Panc1 (cell line): ENCODE data around the gene NLRP6. TPM values are rescaled to one million over a fixed set of nuclear protein-coding genes. Genes with fewer than 3 reads are reported as not detected.
A peak's percentile ranks its signal among the peaks of the same experiment; 100 is the strongest.

Source experiments
- ATAC-seq: fragments of 200-7000 bp; cut with Tn5 transposase; 2 replicates; pipeline ENCODE4 v1.9.1; 2020; ENCODE audit warnings: mild to moderate bottlenecking, moderate library complexity
- BruUV-seq: library from RNA; stranded (reverse); fragments of 400-500 nt; replicated peaks from 2 replicates; lab custom pipeline; 2021; lab: Mats Ljungman, UMichigan
- CTCF ChIA-PET: fragments of 300-600 bp; sonication (Branson Sonifier 250); formaldehyde crosslinking; loops from one replicate; lab custom pipeline; 2022; ENCODE audit warnings: antibody characterized with exemption; lab: Charles Lee
- POLR2A ChIA-PET: fragments of 300-600 bp; sonication (Branson Sonifier 250); formaldehyde crosslinking; loops from one replicate; lab custom pipeline; 2022; ENCODE audit warnings: antibody characterized with exemption; lab: Charles Lee
- DNase-seq: peaks from one replicate; pipeline ENCODE4 v3.0.0-alpha.2; 2010; ENCODE audit warnings: low read depth, low spot score
- H3K27ac ChIP-seq: 2 replicates; pipeline ENCODE4 v1.5.1; 2011; ENCODE audit warnings: mild to moderate bottlenecking, low read length, inconsistent platforms
- H3K27me3 ChIP-seq: fragments of 200-500 bp; sonication (Bioruptor generic); 2 replicates; pipeline ENCODE4 v1.6.0; 2014; ENCODE audit warnings: low read length, inconsistent platforms; ENCODE audit not compliant: control insufficient read depth, insufficient read depth
- H3K36me3 ChIP-seq: fragments of 200-500 bp; sonication (Bioruptor generic); 2 replicates; pipeline ENCODE4 v1.5.1; 2014; ENCODE audit warnings: inconsistent platforms, mild to moderate bottlenecking, low read length, moderate library complexity; ENCODE audit not compliant: control insufficient read depth, insufficient read depth
- H3K4me1 ChIP-seq: 2 replicates; pipeline ENCODE4 v1.5.1; 2011; ENCODE audit warnings: inconsistent platforms, mild to moderate bottlenecking, low read length, moderate library complexity; ENCODE audit not compliant: control insufficient read depth, insufficient read depth
- H3K4me3 ChIP-seq, 2 experiments: 2 replicates each; pipeline ENCODE4 v1.5.1; 2011 to 2012; ENCODE audit warnings: low read depth in 2 of 2, low read length in 2 of 2, mild to moderate bottlenecking in 2 of 2, inconsistent platforms in 1 of 2, moderate library complexity in 1 of 2
- H3K9me3 ChIP-seq: fragments of 200-500 bp; sonication (Bioruptor generic); 2 replicates; pipeline ENCODE4 v1.5.1; 2014; ENCODE audit warnings: low read depth, mild to moderate bottlenecking, inconsistent platforms, low read length, moderate library complexity; ENCODE audit not compliant: control insufficient read depth, insufficient read depth
- CTCF ChIP-seq: fragments of 450-650 bp; IDR thresholded peaks from 2 replicates; pipeline ENCODE4 v1.5.1; 2017; ENCODE audit warnings: mild to moderate bottlenecking
- POLR2AphosphoS5 ChIP-seq: IDR thresholded peaks from 2 replicates; pipeline ENCODE4 v1.6.1; 2012; ENCODE audit warnings: mild to moderate bottlenecking, low read depth, low read length, moderate library complexity
- SIN3A ChIP-seq: IDR thresholded peaks from 2 replicates; pipeline ENCODE4 v1.6.1; 2012; ENCODE audit warnings: low read depth, mild to moderate bottlenecking, low read length, moderate library complexity, borderline replicate concordance; ENCODE audit not compliant: insufficient read depth
- TCF7L2 ChIP-seq: IDR thresholded peaks from 2 replicates; pipeline ENCODE4 v1.6.1; 2011; ENCODE audit warnings: mild to moderate bottlenecking, low read depth, low read length, inconsistent platforms
- in situ Hi-C: cut with HindIII; loops from 2 replicates; pipeline ENCODE4 v1.10.0; 2016; ENCODE audit warnings: low sequenced_read_pairs, low pct_unique_long_range_greater_than_20kb
- intact Hi-C: fragments of 100-400 bp; cut with micrococcal nuclease; formaldehyde crosslinking; loops from one replicate; pipeline ENCODE4 v1.10.0; 2022; ENCODE audit not compliant: unreplicated experiment
- total RNA-seq: library from RNA; stranded (reverse); gene quantifications from one replicate; pipeline ENCODE4 v1.2.1, GENCODE V29; 2021; ENCODE audit not compliant: unreplicated experiment
- TF ChIP-seq, protein P1 (sequence below), 2 experiments: IDR thresholded peaks; 2 replicates each; pipeline ENCODE4 v1.6.1; 2011 to 2012; ENCODE audit warnings: low read depth in 2 of 2, control low read depth in 1 of 2, low read length in 1 of 2, mild to moderate bottlenecking in 1 of 2, moderate library complexity in 1 of 2; ENCODE audit not compliant: insufficient read depth in 1 of 2

NLRP6 gene
- total RNA-seq, 1 experiment from 2014 or later, result 0.59 TPM

DNA sequence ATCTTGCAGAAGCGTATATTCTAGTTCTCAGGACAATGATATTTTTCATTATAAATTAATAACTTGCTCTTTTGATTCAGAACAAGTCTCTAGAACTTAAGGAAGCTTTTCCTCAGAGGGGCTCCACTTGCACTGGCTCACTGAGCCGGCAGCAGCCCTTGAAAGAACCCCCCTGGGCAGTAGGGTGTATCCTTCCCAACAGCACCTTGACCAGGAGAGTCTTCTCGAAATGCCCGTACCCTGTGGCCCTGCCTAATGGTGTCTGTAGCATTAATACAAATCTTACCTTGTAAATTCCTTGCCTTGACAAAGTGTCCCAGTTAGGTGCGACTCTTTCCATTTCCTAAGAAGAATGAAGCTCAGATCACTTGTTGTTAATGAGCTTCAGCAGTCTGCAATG, 27.9 kb upstream of the NLRP6 start:
- no peaks in the 10 kb centered on the region for H3K27me3 ChIP-seq
- ATAC-seq (no peak), DNase-seq (no peak)
- H3K27ac ChIP-seq, result no peak overlapping the region
- ChIA-PET POLR2A (interaction anchor here (0.6 to 1.0 kb wide), 3 partner anchors 8 to 17 kb away, joined by 3 read pairs; no protein-coding TSS in a partner anchor), CTCF (interaction anchor here (0.6 to 1.6 kb wide), 7 partner anchors 9 to 112 kb away, joined by 3 to 6 read pairs (median 5); partner anchors contain the start of genes BET1L, PSMD13 and RIC8A)
- intact Hi-C loops (no loop called here), in situ Hi-C loops (no loop called here)
- no peaks in the 10 kb centered on the region for H3K4me1 ChIP-seq
- peaks cover 47% of the 10 kb centered on the region for H3K36me3 ChIP-seq
- TF ChIP-seq, protein P1, sequence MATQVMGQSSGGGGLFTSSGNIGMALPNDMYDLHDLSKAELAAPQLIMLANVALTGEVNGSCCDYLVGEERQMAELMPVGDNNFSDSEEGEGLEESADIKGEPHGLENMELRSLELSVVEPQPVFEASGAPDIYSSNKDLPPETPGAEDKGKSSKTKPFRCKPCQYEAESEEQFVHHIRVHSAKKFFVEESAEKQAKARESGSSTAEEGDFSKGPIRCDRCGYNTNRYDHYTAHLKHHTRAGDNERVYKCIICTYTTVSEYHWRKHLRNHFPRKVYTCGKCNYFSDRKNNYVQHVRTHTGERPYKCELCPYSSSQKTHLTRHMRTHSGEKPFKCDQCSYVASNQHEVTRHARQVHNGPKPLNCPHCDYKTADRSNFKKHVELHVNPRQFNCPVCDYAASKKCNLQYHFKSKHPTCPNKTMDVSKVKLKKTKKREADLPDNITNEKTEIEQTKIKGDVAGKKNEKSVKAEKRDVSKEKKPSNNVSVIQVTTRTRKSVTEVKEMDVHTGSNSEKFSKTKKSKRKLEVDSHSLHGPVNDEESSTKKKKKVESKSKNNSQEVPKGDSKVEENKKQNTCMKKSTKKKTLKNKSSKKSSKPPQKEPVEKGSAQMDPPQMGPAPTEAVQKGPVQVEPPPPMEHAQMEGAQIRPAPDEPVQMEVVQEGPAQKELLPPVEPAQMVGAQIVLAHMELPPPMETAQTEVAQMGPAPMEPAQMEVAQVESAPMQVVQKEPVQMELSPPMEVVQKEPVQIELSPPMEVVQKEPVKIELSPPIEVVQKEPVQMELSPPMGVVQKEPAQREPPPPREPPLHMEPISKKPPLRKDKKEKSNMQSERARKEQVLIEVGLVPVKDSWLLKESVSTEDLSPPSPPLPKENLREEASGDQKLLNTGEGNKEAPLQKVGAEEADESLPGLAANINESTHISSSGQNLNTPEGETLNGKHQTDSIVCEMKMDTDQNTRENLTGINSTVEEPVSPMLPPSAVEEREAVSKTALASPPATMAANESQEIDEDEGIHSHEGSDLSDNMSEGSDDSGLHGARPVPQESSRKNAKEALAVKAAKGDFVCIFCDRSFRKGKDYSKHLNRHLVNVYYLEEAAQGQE (IDR thresholded peaks at IDR 0.05; ENCODE audit: insufficient read depth in 1 of 2, low read depth in 2 of 2, low read length in 1 of 2), result no peak
- no peak for TF ChIP-seq TCF7L2
- TF ChIP-seq SIN3A, result no peak
- TF ChIP-seq POLR2AphosphoS5, result no peak
- TF ChIP-seq CTCF, result no peak
- no TSS peak for BruUV-seq
- H3K4me3 ChIP-seq, result no peak overlapping the region
- no peaks in the 10 kb centered on the region for H3K9me3 ChIP-seq

DNA sequence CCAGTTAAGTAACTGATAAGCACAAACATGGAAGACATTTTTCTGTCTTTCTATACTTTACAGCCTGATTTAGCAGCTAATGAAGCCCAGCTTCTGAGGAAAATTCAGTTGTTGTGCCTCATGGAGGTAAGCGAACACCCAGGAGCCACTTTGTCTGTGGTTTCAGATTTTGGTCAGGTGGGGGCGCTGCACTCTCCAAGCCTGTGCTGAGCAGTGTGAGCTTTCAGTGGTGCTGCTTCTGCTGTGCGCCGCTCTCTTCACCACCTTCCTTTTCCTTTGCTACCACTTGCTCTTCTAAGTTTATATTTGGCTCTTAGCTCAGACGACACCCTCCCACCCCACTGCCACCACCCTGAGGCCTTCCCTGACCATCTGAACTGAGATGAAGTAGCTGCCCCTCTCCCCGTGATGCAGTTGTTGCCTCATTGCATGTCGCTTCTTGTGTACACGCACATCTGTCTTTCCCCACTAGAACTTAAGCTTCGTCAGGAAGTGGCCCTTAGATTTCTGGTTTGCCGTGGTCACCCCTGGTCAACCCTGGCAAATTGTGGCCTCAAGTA, 27.4 kb upstream of the NLRP6 start:
- no peak for TF ChIP-seq TCF7L2
- TF ChIP-seq CTCF, result peak; percentile 96
- intact Hi-C loops, result no loop called here
- DNase-seq (no peak), ATAC-seq (peak; percentile 81)
- BruUV-seq, result no TSS peak
- Histone ChIP-seq H3K4me1 (no peaks in the 10 kb centered on the region), H3K36me3 (peaks cover 44% of the 10 kb centered on the region), H3K27me3 (no peaks in the 10 kb centered on the region), H3K9me3 (no peaks in the 10 kb centered on the region), H3K27ac (no peak overlapping the region), H3K4me3 (no peak overlapping the region)
- ChIA-PET CTCF (interaction anchor here (0.5 to 1.6 kb wide), 10 partner anchors 9 to 112 kb away, joined by 3 to 6 read pairs (median 4); partner anchors contain the start of genes BET1L, PSMD13 and RIC8A), POLR2A (interaction anchor here (0.6 to 1.0 kb wide), 5 partner anchors 9 to 88 kb away, joined by 3 read pairs; no protein-coding TSS in a partner anchor)
- in situ Hi-C loops, result no loop called here
